HL-60 (cell line): Measurements from ENCODE around the gene DTWD2.
A peak's percentile ranks its signal among the peaks of the same experiment; 100 is the strongest.

Source experiments
- DNase-seq, 2 experiments: peaks; one replicate each; pipeline ENCODE4 v3.0.0-alpha.2; 2010 to 2020; ENCODE audit warnings: low read depth in 1 of 2, low spot score in 1 of 2
- H3K27ac ChIP-seq: fragments of 250-450 bp; sonication (Bioruptor Pico); replicated peaks from 2 replicates; pipeline ENCODE4 v1.5.1; 2020; ENCODE audit warnings: mild to moderate bottlenecking, moderate library complexity
- H3K27me3 ChIP-seq: fragments of 250-450 bp; sonication (Bioruptor Pico); 2 replicates; pipeline ENCODE4 v1.5.1; 2021; ENCODE audit warnings: mild to moderate bottlenecking, moderate library complexity; ENCODE audit not compliant: insufficient read depth, poor library complexity, severe bottlenecking
- H3K4me3 ChIP-seq: replicated peaks from 2 replicates; pipeline ENCODE4 v1.5.1; 2011; ENCODE audit warnings: mild to moderate bottlenecking, control low read depth, low read length; ENCODE audit not compliant: insufficient read depth
- CTCF ChIP-seq: IDR thresholded peaks from one replicate; pipeline ENCODE4 v1.5.1; 2011; ENCODE audit warnings: low read length, control low read depth, inconsistent platforms; ENCODE audit not compliant: insufficient read depth
- GABPA ChIP-seq: IDR thresholded peaks from 2 replicates; pipeline ENCODE4 v1.6.1; 2012; ENCODE audit warnings: low read depth
- POLR2AphosphoS5 ChIP-seq: IDR thresholded peaks from 2 replicates; pipeline ENCODE4 v1.6.1; 2012; ENCODE audit warnings: low read depth
- REST ChIP-seq: IDR thresholded peaks from 2 replicates; pipeline ENCODE4 v1.6.1; 2012; ENCODE audit warnings: low read depth; ENCODE audit not compliant: insufficient replicate concordance
- SPI1 ChIP-seq: IDR thresholded peaks from 2 replicates; pipeline ENCODE4 v1.6.1; 2012; ENCODE audit warnings: low read depth, mild to moderate bottlenecking, borderline replicate concordance

Gene DTWD2

GRCh38 chr5:118891252-118891651 is 97.1 kb downstream of the DTWD2 start:
- TF ChIP-seq GABPA (no peak), POLR2AphosphoS5 (no peak), REST (no peak), SPI1 (no peak)
- DNase-seq, result no peak

GRCh38 chr5:118889165-118889564 is 99.2 kb downstream of the DTWD2 start:
- Histone ChIP-seq H3K27ac (no peak overlapping the region), H3K4me3 (no peak overlapping the region), H3K27me3 (no peaks in the 10 kb centered on the region)
- TF ChIP-seq CTCF (no peak), POLR2AphosphoS5 (no peak), REST (no peak), GABPA (no peak), SPI1 (no peak)
- DNase-seq, result no peak

More at GRCh38 chr5:118891252-118891651, 97.1 kb downstream of the DTWD2 start:
- no peak overlapping the region for H3K27ac ChIP-seq
- no peak overlapping the region for H3K4me3 ChIP-seq
- no peaks in the 10 kb centered on the region for H3K27me3 ChIP-seq

- TF ChIP-seq REST (no peak), GABPA (no peak), SPI1 (no peak), CTCF (no peak), POLR2AphosphoS5 (no peak)
- Histone ChIP-seq H3K4me3 (no peak overlapping the region), H3K27ac (no peak overlapping the region), H3K27me3 (no peaks in the 10 kb centered on the region)
- no peak for DNase-seq
Observed at GRCh38 chr5:118888556-118888955, 99.8 kb downstream of the DTWD2 start.

GRCh38 chr5:118883362-118883761 is 105.0 kb downstream of the DTWD2 start:
- peak in 1 of 2 experiments; percentile 48 for DNase-seq
- Histone ChIP-seq H3K27me3 (no peaks in the 10 kb centered on the region), H3K4me3 (no peak overlapping the region), H3K27ac (no peak overlapping the region)
- TF ChIP-seq GABPA, result no peak
- TF ChIP-seq CTCF, result no peak
- peak; percentile 48; the same call in 1 of the 2 replicates for TF ChIP-seq SPI1
- no peak for TF ChIP-seq REST
- no peak for TF ChIP-seq POLR2AphosphoS5
